Caco-2 (cell line): ENCODE data around the gene ATP7A. TPM values are rescaled to one million over a fixed set of nuclear protein-coding genes. Genes with fewer than 3 reads are reported as not detected.

ENCODE experiments used
- BruUV-seq: library from RNA; stranded (reverse); fragments of 400-500 nt; replicated peaks from 2 replicates; lab custom pipeline; 2021; lab: Mats Ljungman, UMichigan
- CTCF ChIA-PET: fragments of 300-600 bp; sonication (Branson Sonifier 250); formaldehyde crosslinking; loops from one replicate; lab custom pipeline; 2022; ENCODE audit warnings: antibody characterized with exemption; lab: Charles Lee
- POLR2A ChIA-PET: fragments of 300-600 bp; sonication (Branson Sonifier 250); formaldehyde crosslinking; loops from one replicate; lab custom pipeline; 2022; ENCODE audit warnings: antibody characterized with exemption; lab: Charles Lee
- DNase-seq, 2 experiments: peaks; one replicate each; pipeline versions ENCODE4 v3.0.0 to v3.0.0-alpha.2; 2020 to 2022
- H3K27me3 ChIP-seq: replicated peaks from 2 replicates; pipeline ENCODE4 v1.6.0; 2011; ENCODE audit warnings: low read length; ENCODE audit not compliant: control insufficient read depth, insufficient read depth
- H3K36me3 ChIP-seq: 2 replicates; pipeline ENCODE4 v1.5.1; 2011; ENCODE audit warnings: low read length; ENCODE audit not compliant: control insufficient read depth, insufficient read depth
- H3K4me1 ChIP-seq: fragments of 250-450 bp; sonication (Bioruptor Pico); 2 replicates; pipeline ENCODE4 v1.5.1; 2020; ENCODE audit warnings: mild to moderate bottlenecking
- H3K4me3 ChIP-seq: 2 replicates; pipeline ENCODE4 v1.5.1; 2011; ENCODE audit warnings: low read depth, mild to moderate bottlenecking, control low read depth, low read length
- H3K9me3 ChIP-seq: fragments of 250-450 bp; sonication (Bioruptor Pico); 2 replicates; pipeline ENCODE4 v1.5.1; 2020; ENCODE audit warnings: mild to moderate bottlenecking, moderate library complexity
- H3K27ac Mint-ChIP-seq: one replicate; pipeline ENCODE4 v1.8.0; 2022; ENCODE audit warnings: mixed read lengths; ENCODE audit not compliant: unreplicated experiment
- H3K27me3 Mint-ChIP-seq: one replicate; pipeline ENCODE4 v1.8.0; 2022; ENCODE audit warnings: mixed read lengths; ENCODE audit not compliant: insufficient read depth, unreplicated experiment
- H3K36me3 Mint-ChIP-seq: one replicate; pipeline ENCODE4 v1.8.0; 2022; ENCODE audit warnings: mild to moderate bottlenecking, mixed read lengths; ENCODE audit not compliant: insufficient read depth, unreplicated experiment
- H3K4me1 Mint-ChIP-seq: one replicate; pipeline ENCODE4 v1.8.0; 2022; ENCODE audit warnings: low read depth, mixed read lengths; ENCODE audit not compliant: unreplicated experiment
- H3K4me3 Mint-ChIP-seq: one replicate; pipeline ENCODE4 v1.8.0; 2022; ENCODE audit warnings: mild to moderate bottlenecking, moderate library complexity, mixed read lengths; ENCODE audit not compliant: unreplicated experiment
- H3K9me3 Mint-ChIP-seq: one replicate; pipeline ENCODE4 v1.8.0; 2022; ENCODE audit warnings: mixed read lengths; ENCODE audit not compliant: unreplicated experiment
- intact Hi-C: fragments of 100-400 bp; cut with micrococcal nuclease; formaldehyde crosslinking; loops from one replicate; pipeline ENCODE4 v1.10.0; 2022; ENCODE audit not compliant: unreplicated experiment
- total RNA-seq: library from RNA; stranded (reverse); gene quantifications from 2 replicates; pipeline ENCODE4 v1.2.3, GENCODE V29; 2022
- TF ChIP-seq, protein P1 (sequence below), 2 experiments: fragments of 200-600 bp in 1 of 2; IDR thresholded peaks; 1 replicate in 1 of 2; 2 replicates in 1 of 2; pipeline versions ENCODE4 v1.5.1 to v1.8.0; 2011 to 2022; ENCODE audit warnings: antibody characterized with exemption in 1 of 2, control low read depth in 1 of 2, inconsistent platforms in 1 of 2, low read depth in 1 of 2, low read length in 1 of 2, mild to moderate bottlenecking in 1 of 2, moderate library complexity in 1 of 2; ENCODE audit not compliant: insufficient read depth in 1 of 2, severe bottlenecking in 1 of 2, unreplicated experiment in 1 of 2

Gene ATP7A
- total RNA-seq, 1 experiment from 2014 or later, result 3.1 TPM

DNA sequence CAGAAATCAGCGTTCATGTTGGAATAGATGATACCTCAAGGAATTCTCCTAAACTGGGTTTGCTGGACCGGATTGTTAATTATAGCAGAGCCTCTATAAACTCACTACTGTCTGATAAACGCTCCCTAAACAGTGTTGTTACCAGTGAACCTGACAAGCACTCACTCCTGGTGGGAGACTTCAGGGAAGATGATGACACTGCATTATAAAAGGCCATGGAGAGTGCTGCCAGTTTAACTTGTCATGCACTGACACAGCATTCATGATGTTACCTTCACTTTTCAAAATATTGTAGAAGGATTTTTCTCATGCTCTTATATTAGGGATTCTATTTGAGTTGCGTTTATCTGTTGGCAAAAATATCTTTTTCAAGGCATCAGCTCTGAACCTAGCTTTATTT is 135.9 kb downstream of the ATP7A start:
- H3K4me3 ChIP-seq, result no peak overlapping the region
- ChIA-PET CTCF (no interaction called here), POLR2A (no interaction called here)
- no peak for DNase-seq
- TF ChIP-seq, protein P1, sequence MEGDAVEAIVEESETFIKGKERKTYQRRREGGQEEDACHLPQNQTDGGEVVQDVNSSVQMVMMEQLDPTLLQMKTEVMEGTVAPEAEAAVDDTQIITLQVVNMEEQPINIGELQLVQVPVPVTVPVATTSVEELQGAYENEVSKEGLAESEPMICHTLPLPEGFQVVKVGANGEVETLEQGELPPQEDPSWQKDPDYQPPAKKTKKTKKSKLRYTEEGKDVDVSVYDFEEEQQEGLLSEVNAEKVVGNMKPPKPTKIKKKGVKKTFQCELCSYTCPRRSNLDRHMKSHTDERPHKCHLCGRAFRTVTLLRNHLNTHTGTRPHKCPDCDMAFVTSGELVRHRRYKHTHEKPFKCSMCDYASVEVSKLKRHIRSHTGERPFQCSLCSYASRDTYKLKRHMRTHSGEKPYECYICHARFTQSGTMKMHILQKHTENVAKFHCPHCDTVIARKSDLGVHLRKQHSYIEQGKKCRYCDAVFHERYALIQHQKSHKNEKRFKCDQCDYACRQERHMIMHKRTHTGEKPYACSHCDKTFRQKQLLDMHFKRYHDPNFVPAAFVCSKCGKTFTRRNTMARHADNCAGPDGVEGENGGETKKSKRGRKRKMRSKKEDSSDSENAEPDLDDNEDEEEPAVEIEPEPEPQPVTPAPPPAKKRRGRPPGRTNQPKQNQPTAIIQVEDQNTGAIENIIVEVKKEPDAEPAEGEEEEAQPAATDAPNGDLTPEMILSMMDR (IDR thresholded peaks at IDR 0.05; ENCODE audit: insufficient read depth in 1 of 2, low read depth in 1 of 2, low read length in 1 of 2, severe bottlenecking in 1 of 2, unreplicated experiment in 1 of 2), result no peak
- intact Hi-C loops, result no loop called here
- Mint-ChIP-seq H3K36me3 (no peaks in the 10 kb centered on the region), H3K27ac (no peak overlapping the region), H3K27me3 (no peaks in the 10 kb centered on the region), H3K4me3 (no peak overlapping the region), H3K4me1 (no peaks in the 10 kb centered on the region), H3K9me3 (no peaks in the 10 kb centered on the region)
- no TSS peak for BruUV-seq
- no peaks in the 10 kb centered on the region for H3K9me3 ChIP-seq
- H3K36me3 ChIP-seq, result no peaks in the 10 kb centered on the region
- no peaks in the 10 kb centered on the region for H3K4me1 ChIP-seq
- no peaks in the 10 kb centered on the region for H3K27me3 ChIP-seq

DNA sequence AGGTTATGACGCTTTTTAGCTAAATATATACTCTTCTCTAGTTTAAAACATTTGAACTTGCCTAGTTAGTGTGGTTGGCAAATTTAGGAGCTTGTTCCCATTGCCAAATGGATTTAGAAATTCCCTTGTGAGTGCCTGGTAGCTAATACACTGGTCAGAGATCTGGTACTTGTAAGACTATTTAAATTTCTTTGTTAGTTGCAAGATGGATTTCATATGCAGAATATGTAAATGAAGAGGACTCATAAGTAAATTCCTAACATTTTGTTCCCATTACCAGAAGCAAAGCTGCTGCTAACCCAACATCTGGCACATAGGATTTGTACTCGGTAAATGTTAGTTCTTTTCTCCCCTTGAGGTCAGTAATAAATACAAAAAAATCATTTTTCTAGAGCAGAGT is 137.6 kb downstream of the ATP7A start:
- H3K4me3 Mint-ChIP-seq, result no peak overlapping the region
- Histone ChIP-seq H3K4me1 (no peaks in the 10 kb centered on the region), H3K36me3 (no peaks in the 10 kb centered on the region), H3K27me3 (no peaks in the 10 kb centered on the region), H3K9me3 (no peaks in the 10 kb centered on the region), H3K4me3 (no peak overlapping the region)
- ChIA-PET POLR2A (no interaction called here), CTCF (no interaction called here)
- H3K27ac Mint-ChIP-seq, result no peak overlapping the region
- H3K4me1 Mint-ChIP-seq, result no peaks in the 10 kb centered on the region
- no peaks in the 10 kb centered on the region for H3K36me3 Mint-ChIP-seq
- intact Hi-C loops, result no loop called here
- TF ChIP-seq, protein P1 (IDR thresholded peaks at IDR 0.05; ENCODE audit: insufficient read depth in 1 of 2, low read depth in 1 of 2, low read length in 1 of 2, severe bottlenecking in 1 of 2, unreplicated experiment in 1 of 2), result no peak
- BruUV-seq, result no TSS peak
- H3K27me3 Mint-ChIP-seq, result peaks cover 4% of the 10 kb centered on the region
- no peak for DNase-seq
- no peaks in the 10 kb centered on the region for H3K9me3 Mint-ChIP-seq

DNA sequence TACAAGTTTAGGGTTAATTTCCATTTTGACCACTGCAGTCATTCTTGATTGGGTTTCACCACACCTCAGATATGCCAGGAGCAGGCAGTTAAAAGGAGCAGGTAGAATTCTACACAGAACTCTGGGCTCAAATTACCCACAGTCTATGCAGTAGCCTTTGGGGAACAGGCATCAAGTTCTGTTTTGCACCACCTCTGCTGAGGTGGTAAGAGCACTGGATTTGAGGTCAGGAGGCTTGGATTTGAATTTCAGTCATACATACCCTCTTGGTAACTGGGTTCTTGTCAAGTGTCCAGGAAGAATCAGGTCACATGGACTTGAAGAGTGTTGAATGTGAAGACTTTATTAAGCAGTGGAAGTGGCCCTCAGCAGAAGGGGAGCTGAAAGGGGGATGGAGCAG is 153.2 kb downstream of the ATP7A start:
- DNase-seq, result no peak
- no TSS peak for BruUV-seq
- no peaks in the 10 kb centered on the region for H3K36me3 ChIP-seq
- CTCF ChIA-PET, result no interaction called here
- TF ChIP-seq, protein P1 (IDR thresholded peaks at IDR 0.05; ENCODE audit: insufficient read depth in 1 of 2, low read depth in 1 of 2, low read length in 1 of 2, severe bottlenecking in 1 of 2, unreplicated experiment in 1 of 2), result no peak
- H3K27me3 Mint-ChIP-seq, result no peaks in the 10 kb centered on the region
- no peaks in the 10 kb centered on the region for H3K4me1 ChIP-seq
- no peak overlapping the region for H3K4me3 Mint-ChIP-seq
- no peaks in the 10 kb centered on the region for H3K36me3 Mint-ChIP-seq
- POLR2A ChIA-PET, result no interaction called here
- H3K9me3 ChIP-seq, result no peaks in the 10 kb centered on the region
- no peak overlapping the region for H3K27ac Mint-ChIP-seq
- H3K27me3 ChIP-seq, result no peaks in the 10 kb centered on the region
- intact Hi-C loops, result no loop called here
- H3K4me1 Mint-ChIP-seq, result no peaks in the 10 kb centered on the region
- H3K9me3 Mint-ChIP-seq, result no peaks in the 10 kb centered on the region
- no peak overlapping the region for H3K4me3 ChIP-seq
